H1 (cell line): ENCODE measurements around the gene POLE.

Experiments used
- CTCF ChIP-seq, 3 experiments: IDR thresholded peaks; 1 replicate in 2 of 3; 2 replicates in 1 of 3; pipeline versions ENCODE4 v1.5.1 to v1.6.1; 2011; ENCODE audit warnings: low read length in 3 of 3, mild to moderate bottlenecking in 3 of 3, inconsistent platforms in 2 of 3, low read depth in 1 of 3, moderate library complexity in 1 of 3; ENCODE audit not compliant: insufficient read depth in 1 of 3; ENCODE audit errors: control extremely low read depth in 1 of 3
- EGR1 ChIP-seq: IDR thresholded peaks from 2 replicates; pipeline ENCODE4 v1.6.1; 2011; ENCODE audit warnings: low read depth, low read length, borderline replicate concordance
- EP300 ChIP-seq, 2 experiments: IDR thresholded peaks; 1 replicate in 1 of 2; 2 replicates in 1 of 2; pipeline ENCODE4 v1.6.1; 2011 to 2012; ENCODE audit warnings: low read depth in 2 of 2, low read length in 2 of 2, mild to moderate bottlenecking in 2 of 2, borderline replicate concordance in 1 of 2, inconsistent platforms in 1 of 2, moderate library complexity in 1 of 2
- GABPA ChIP-seq: IDR thresholded peaks from 2 replicates; pipeline ENCODE4 v1.6.1; 2011; ENCODE audit warnings: mild to moderate bottlenecking, low read length, moderate library complexity, borderline replicate concordance; ENCODE audit not compliant: insufficient read depth
- HDAC2 ChIP-seq, 2 experiments: fragments of 300-600 bp in 1 of 2; sonication (generic) in 1 of 2; IDR thresholded peaks; 2 replicates each; pipeline ENCODE4 v1.6.1; 2011 to 2012; ENCODE audit warnings: low read depth in 2 of 2, low read length in 2 of 2, mild to moderate bottlenecking in 2 of 2, moderate library complexity in 2 of 2, borderline replicate concordance in 1 of 2, inconsistent platforms in 1 of 2
- JUN ChIP-seq: IDR thresholded peaks from 2 replicates; pipeline ENCODE4 v1.6.1; 2011; ENCODE audit warnings: low read depth, mild to moderate bottlenecking, improper control_type of control experiment, low read length
- JUND ChIP-seq: IDR thresholded peaks from 2 replicates; pipeline ENCODE4 v1.6.1; 2011; ENCODE audit warnings: mild to moderate bottlenecking, improper control_type of control experiment, low read length
- POLR2AphosphoS5 ChIP-seq: IDR thresholded peaks from 2 replicates; pipeline ENCODE4 v1.6.1; 2011; ENCODE audit warnings: low read depth, low read length
- SIN3A ChIP-seq, 2 experiments: IDR thresholded peaks in 1 of 2; conservative IDR thresholded peaks in 1 of 2; 2 replicates each; pipeline ENCODE4 v1.6.1; 2011 to 2012; ENCODE audit warnings: low read length in 2 of 2, improper control_type of control experiment in 1 of 2, low read depth in 1 of 2, mild to moderate bottlenecking in 1 of 2

- TF ChIP-seq GABPA (no peak), SIN3A (conservative IDR thresholded peaks at IDR 0.05 in 1 of 2, IDR thresholded peaks at IDR 0.05 in 1 of 2; ENCODE audit: low read depth in 1 of 2, low read length in 2 of 2) (no peak), POLR2AphosphoS5 (no peak), EP300 (IDR thresholded peaks at IDR 0.05; ENCODE audit: borderline replicate concordance in 1 of 2, low read depth in 2 of 2, low read length in 2 of 2) (no peak), CTCF (IDR thresholded peaks at IDR 0.05; ENCODE audit: control extremely low read depth in 1 of 3, insufficient read depth in 1 of 3, low read depth in 1 of 3, low read length in 3 of 3) (no peak), HDAC2 (IDR thresholded peaks at IDR 0.05; ENCODE audit: borderline replicate concordance in 1 of 2, low read depth in 2 of 2, low read length in 2 of 2) (no peak), JUND (no peak), EGR1 (no peak), JUN (no peak)
Measured at GRCh38 chr12:132593521-132593920, 93.6 kb downstream of the POLE start.
